GM19351 (cell line): ENCODE measurements around the gene C10orf143.

ENCODE experiments used
- ATAC-seq: cut with Tn5 transposase; IDR thresholded peaks from one replicate; pipeline ENCODE4 v1.9.1; 2021; ENCODE audit warnings: mild to moderate bottlenecking, moderate library complexity; ENCODE audit not compliant: unreplicated experiment

Gene C10orf143

GRCh38 chr10:130061760-130062159, 48.9 kb downstream of the C10orf143 start:
- ATAC-seq: no peak

GRCh38 chr10:130054021-130054420, 56.6 kb downstream of the C10orf143 start:
- no peak for ATAC-seq

- no peak for ATAC-seq
These were observed 57.1 kb downstream of the C10orf143 start for GRCh38 chr10:130053561-130053960.

- ATAC-seq: no peak
These were observed 58.4 kb downstream of the C10orf143 start for GRCh38 chr10:130052193-130052592.

- no peak for ATAC-seq
These were observed 59.9 kb downstream of the C10orf143 start for GRCh38 chr10:130050721-130051120.

- ATAC-seq: no peak
These were observed 60.6 kb downstream of the C10orf143 start for GRCh38 chr10:130049987-130050386.

- no peak for ATAC-seq
These were observed 61.4 kb downstream of the C10orf143 start for GRCh38 chr10:130049244-130049643.

- ATAC-seq: no peak
These were observed 62.5 kb downstream of the C10orf143 start for GRCh38 chr10:130048081-130048480.

GRCh38 chr10:130047336-130047735, 63.3 kb downstream of the C10orf143 start:
- no peak for ATAC-seq

GRCh38 chr10:130046591-130046990, 64.0 kb downstream of the C10orf143 start:
- no peak for ATAC-seq

GRCh38 chr10:130045801-130046321, 64.8 kb downstream of the C10orf143 start:
- no peak for ATAC-seq

GRCh38 chr10:130045091-130045652, 65.5 kb downstream of the C10orf143 start:
- no peak for ATAC-seq

GRCh38 chr10:130044067-130045061, 66.3 kb downstream of the C10orf143 start:
- ATAC-seq: no peak

GRCh38 chr10:130043491-130043890, 67.1 kb downstream of the C10orf143 start:
- ATAC-seq: no peak

- ATAC-seq: no peak
These were observed 68.2 kb downstream of the C10orf143 start for GRCh38 chr10:130042381-130042780.

- no peak for ATAC-seq
These were observed 68.9 kb downstream of the C10orf143 start for GRCh38 chr10:130041451-130042371.

GRCh38 chr10:130040817-130041330, 69.8 kb downstream of the C10orf143 start:
- ATAC-seq: no peak

- ATAC-seq: no peak
These were observed 70.3 kb downstream of the C10orf143 start for GRCh38 chr10:130040351-130040750.

- no peak for ATAC-seq
These were observed 71.5 kb downstream of the C10orf143 start for GRCh38 chr10:130039141-130039540.

GRCh38 chr10:130038611-130039109, 72.0 kb downstream of the C10orf143 start:
- ATAC-seq: no peak
